ENCODE measurements around the gene PHACTR1. TPM values are rescaled to one million over a fixed set of nuclear protein-coding genes. Genes with fewer than 3 reads are reported as not detected.

The PHACTR1 gene
- total RNA-seq, 4 donors from 2014 or later, result 2.6 to 11.2 (median 4.9) TPM

DNA sequence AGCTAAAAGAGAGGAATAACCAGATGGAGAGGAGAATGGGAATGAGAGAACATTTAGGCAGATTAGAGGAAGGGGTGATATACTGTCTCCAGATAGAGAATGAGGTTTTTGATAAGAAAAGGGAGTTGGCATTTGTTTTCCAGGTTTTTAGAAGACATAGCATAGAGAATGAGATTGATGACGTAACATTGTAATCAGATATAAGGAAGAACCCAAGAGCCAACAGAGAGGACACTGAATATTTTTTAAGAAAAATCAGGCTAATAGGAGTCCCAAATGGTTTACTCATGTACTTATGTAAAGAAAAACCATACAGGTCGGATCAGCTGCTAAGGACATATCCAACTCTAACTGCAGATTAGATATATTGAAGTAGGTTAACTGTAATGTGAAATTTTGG is 498.8 kb downstream of the PHACTR1 start:
- TF ChIP-seq, protein P1, sequence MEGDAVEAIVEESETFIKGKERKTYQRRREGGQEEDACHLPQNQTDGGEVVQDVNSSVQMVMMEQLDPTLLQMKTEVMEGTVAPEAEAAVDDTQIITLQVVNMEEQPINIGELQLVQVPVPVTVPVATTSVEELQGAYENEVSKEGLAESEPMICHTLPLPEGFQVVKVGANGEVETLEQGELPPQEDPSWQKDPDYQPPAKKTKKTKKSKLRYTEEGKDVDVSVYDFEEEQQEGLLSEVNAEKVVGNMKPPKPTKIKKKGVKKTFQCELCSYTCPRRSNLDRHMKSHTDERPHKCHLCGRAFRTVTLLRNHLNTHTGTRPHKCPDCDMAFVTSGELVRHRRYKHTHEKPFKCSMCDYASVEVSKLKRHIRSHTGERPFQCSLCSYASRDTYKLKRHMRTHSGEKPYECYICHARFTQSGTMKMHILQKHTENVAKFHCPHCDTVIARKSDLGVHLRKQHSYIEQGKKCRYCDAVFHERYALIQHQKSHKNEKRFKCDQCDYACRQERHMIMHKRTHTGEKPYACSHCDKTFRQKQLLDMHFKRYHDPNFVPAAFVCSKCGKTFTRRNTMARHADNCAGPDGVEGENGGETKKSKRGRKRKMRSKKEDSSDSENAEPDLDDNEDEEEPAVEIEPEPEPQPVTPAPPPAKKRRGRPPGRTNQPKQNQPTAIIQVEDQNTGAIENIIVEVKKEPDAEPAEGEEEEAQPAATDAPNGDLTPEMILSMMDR (IDR thresholded peaks at IDR 0.05; ENCODE audit: low read depth), result no peak

DNA sequence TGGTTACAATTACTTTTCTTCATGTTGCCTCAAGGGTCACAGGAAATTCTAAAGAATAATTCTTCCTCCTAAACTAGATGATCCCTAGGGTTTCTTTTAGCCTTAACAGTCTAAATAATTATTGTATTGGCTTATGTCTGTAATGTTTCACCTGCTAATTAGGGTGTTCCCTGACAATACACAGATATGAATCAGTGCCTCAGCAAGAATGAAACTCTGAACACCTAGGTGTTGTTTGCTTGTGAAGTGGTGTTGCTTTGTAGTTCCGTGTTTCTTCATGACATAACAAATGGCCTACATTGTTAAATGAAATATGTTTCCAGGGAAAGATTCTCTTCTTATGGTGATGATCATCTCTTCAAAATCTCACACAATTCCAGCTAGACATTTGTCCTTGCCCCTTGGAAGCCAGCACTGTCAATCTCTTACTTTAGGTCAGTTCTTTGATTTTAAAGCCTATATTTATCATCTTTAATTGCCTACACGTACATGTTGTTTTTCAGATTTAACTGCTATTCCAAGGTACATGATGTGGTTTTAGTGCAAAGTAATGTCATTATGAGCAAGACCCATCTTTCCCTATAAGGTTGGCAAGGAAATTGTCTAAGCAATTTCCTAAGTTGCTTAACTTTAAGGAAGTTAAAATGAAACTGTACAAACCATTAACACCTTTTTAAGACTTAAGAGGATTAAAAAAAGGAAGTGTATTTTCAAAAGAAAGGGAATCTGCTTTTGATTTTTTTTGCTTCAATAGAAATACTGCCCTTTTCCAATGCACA is 499.9 kb downstream of the PHACTR1 start:
- TF ChIP-seq, protein P1 (IDR thresholded peaks at IDR 0.05; ENCODE audit: low read depth), result no peak

DNA sequence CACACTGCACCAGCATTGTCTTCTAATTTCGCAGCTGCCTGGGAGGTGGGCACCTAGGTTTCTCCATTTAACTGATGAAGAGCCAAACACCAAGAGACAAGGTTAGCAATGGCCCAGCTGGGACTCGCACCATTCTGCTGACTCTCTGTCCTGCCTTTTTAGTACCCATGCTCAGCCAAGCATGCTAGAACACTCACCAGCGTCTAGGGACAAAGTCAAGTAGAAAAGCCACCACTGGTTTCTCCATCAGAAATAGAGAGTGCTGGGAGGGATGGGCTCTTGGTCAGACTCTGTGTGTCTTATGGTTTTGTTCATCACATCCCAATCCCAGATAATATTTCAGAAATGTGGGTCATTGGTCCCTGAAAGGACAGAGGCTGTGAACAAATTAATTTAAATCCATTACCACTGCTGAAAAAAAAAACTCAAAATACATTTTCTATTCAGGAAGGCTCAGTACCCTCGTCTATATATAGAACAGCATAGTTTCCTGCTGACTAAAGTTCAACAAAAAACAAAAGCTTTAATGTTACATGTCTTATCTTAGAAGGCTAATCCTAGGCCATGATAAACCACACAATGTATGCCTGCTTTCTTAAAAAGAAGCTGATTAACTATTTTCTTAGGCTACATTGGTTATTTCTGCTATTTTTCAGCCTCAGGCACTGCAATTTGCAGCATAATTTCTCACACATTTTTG is 500.8 kb downstream of the PHACTR1 start:
- TF ChIP-seq, protein P1 (IDR thresholded peaks at IDR 0.05; ENCODE audit: low read depth), result no peak

DNA sequence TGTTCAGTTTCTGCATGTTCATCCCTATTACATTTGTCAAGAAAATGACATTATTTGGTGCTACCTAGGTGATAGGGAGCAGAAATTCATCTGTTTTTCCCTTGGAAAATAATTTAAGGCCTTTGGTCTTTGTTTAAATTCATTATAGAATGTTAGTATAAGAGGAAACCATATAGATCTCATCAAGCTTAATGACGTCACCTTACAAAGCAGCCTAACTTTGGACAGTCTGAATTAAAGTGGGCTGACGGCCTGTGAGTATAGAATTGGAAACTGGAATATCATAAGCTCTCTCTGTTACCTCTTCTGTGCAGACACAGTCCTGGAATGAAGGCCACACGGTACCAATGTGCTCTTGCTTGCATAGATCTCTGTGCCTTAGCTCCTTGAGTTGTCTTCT is 503.7 kb downstream of the PHACTR1 start:
- TF ChIP-seq, protein P1 (IDR thresholded peaks at IDR 0.05; ENCODE audit: low read depth), result no peak

DNA sequence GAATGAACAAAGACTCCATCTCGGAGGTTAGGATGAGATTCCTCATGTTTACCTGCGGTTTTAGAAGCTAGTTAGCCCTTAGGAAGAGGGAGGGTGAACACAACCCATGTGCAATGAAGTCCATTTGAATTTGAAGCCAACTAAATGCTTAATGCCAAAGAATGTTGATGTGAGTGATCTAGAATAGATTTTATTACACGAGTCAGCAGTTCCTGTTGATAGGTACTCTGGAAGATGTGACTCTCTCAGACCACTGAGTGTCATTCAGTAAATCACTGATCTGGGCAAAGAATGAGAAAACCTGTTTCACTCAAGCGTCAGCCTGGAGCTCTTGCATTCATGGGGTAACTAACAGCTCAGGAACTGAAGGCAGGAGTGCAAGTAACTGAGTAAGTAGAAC is 505.5 kb downstream of the PHACTR1 start:
- TF ChIP-seq, protein P1 (IDR thresholded peaks at IDR 0.05; ENCODE audit: low read depth), result no peak

DNA sequence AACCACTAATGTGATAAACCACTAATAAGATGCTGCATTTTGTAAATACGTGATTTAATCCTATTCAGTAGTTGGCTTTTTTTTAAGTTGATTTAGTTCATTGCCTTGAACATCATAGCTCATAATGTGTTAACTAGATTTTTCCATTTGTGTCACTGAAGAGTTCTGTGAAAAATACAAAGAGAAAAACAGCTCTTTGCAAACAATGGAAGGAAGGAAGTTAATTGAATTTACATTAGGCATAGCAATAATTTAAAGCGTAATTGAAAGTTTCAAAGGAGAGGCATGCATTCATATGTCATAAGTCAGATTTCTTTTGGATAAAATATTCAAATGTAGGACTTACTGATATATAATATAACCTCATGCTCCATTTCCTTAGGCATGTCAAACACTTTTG is 509.5 kb downstream of the PHACTR1 start:
- TF ChIP-seq, protein P1 (IDR thresholded peaks at IDR 0.05; ENCODE audit: low read depth), result no peak

All from subcutaneous adipose tissue (tissue), 4 donors.